ENCODE results near the gene SLC22A3.
"Not testable (repeated sequence)": the region's sequence is repeated elsewhere in the genome, so short reads cannot be mapped to it uniquely, and the experiment has no call there.

The SLC22A3 gene

DNA sequence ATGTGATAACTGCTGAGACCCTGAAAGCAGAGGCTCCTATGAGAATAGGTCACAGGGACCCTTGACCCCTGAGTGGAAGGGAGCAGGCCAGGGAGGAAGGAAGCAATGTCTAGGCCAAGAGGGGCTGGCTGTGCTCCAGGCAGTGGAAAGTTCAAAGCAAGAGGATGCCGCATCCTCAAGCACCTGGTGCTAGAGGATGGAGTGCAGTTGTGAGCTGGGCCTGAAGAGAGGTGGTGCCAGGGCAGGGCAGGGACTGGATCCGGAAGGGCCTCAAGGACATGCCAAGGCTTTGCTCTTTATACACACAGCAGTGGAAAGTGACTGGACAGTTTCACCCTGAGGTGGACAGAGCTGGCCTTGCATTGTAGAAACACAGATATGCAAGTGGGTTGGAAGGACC is 97.0 kb downstream of the SLC22A3 start:
- DNase-seq (ENCODE audit: low read depth in 2 of 2), result no peak

- no peak for DNase-seq (ENCODE audit: low read depth in 2 of 2)
Observed at GRCh38 chr6:160447350-160447749, 99.2 kb downstream of the SLC22A3 start.

DNA sequence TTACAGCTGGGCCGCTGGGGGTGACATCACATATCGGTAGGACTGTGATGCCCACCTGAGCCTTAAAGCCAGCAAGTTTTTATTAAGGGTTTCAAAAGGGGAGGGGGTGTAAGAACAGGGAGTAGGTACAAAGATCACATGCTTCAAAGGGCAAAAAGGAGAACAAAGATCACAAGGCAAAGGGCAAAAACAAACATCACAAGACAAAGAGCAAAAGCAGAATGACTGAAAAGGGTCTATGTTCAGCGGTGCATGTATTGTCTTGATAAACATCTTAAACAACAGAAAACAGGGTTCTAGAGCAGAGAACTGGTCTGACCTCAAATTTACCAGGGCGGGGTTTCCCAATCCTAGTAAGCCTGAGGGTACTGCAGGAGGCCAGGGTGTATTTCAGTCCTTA is 101.6 kb downstream of the SLC22A3 start:
- not testable (repeated sequence) for DNase-seq (ENCODE audit: low read depth in 2 of 2)

DNA sequence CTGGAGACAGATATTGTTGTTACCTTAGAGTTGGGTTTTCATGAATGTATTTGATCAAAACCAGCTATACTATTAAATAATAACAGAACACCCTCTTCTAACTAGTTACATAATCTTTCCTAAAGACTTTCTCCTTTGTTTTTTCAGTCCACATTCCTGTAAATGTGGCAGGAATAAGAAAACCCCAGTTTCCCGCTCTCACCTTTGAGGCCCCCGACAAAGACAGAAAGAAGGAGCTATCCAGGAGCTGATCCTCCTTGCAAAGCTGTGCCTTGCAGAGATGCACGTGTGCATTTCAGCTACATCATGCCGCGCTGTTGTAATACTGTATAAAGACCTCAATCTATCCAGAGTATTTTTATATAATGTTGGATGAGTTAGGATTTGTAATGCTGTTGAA is 102.7 kb downstream of the SLC22A3 start:
- DNase-seq (ENCODE audit: low read depth in 2 of 2), result no peak

GRCh38 chr6:160454303-160454702 is 106.1 kb downstream of the SLC22A3 start:
- no peak for DNase-seq (ENCODE audit: low read depth in 2 of 2)

DNA sequence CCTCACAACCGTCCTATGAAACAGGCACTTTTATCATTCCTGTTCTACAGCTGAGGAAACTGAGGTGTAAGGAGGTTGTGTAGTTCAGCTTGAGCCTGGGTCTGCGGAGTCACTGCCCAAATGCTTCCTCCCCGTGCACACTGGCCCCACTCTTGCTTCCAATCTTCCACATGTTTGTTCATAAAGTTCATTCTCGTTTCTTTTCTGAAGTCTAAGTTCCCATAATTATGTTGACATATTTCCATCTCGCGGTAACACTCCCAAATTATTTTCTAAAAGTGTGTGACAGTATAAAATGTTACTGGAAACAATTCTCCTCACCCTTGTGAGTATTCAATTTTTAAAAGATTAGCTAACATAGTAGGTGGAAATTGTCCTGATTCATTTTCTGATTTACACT is 106.9 kb downstream of the SLC22A3 start:
- no peak for DNase-seq (ENCODE audit: low read depth in 2 of 2)

- peak; percentile 40 to 57 for DNase-seq (ENCODE audit: low read depth in 2 of 2)
Observed at GRCh38 chr6:160455541-160456213, 107.5 kb downstream of the SLC22A3 start.

DNA sequence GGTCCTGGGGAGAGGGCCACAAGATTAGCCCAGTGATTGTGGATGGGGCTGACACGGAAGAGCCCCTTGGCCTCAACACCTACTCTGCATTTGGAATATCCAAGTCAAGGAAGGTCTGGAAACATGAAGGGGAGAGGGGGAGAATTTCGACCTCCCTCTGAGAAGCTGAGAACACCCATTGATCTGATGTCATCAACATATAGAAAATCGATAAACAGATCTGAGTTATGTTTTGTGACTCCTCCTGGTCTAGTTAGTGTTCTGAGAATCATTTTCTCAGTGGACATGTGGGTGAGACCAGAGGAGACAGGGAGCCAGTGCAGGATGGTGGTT is 108.0 kb downstream of the SLC22A3 start:
- DNase-seq (ENCODE audit: low read depth in 2 of 2), result no peak

DNA sequence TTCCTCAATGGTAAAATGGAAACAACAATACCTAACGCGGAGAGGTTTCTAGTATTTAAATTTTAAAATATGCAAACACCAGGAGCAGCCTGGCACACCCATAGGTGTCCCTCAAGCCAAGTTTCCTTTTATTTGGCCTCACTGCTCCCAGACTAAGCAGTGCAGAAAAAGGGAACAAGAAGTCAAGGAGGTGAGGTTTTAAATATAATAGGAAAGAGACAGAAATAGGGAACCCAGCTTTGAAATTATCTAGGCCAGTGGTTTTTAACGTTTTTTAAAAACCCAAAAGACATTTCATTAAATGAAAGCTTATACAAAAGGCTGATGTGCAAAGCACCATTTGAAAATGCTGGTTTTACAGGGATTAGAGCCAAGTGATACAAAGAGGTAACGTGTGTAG is 109.6 kb downstream of the SLC22A3 start:
- no peak for DNase-seq (ENCODE audit: low read depth in 2 of 2)

DNA sequence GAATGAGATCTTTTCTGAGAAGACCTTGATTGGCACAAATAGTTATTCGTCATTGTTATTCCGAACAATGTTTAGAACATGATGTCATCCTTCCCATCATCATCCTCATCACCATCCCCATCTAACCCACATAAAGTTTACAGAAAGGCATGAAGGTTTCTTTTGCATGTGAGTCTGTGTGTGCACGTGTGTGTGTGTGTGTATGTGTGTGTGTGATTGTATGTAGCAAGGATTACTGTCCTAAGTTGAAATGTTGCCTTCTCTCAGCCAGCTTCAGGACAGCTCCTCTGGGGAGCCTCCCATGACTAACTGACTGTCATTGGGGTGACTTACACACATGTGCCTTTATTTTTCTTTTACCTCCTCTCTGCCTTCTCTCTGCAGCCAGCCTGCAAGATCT is 113.5 kb downstream of the SLC22A3 start:
- no peak for DNase-seq (ENCODE audit: low read depth in 2 of 2)

GRCh38 chr6:160462116-160462515 is 113.9 kb downstream of the SLC22A3 start:
- DNase-seq (ENCODE audit: low read depth in 2 of 2), result no peak

GRCh38 chr6:160462551-160463109 is 114.5 kb downstream of the SLC22A3 start:
- DNase-seq (ENCODE audit: low read depth in 2 of 2), result no peak

GRCh38 chr6:160464744-160465143 is 116.6 kb downstream of the SLC22A3 start:
- no peak for DNase-seq (ENCODE audit: low read depth in 2 of 2)

GRCh38 chr6:160467261-160467871 is 119.2 kb downstream of the SLC22A3 start:
- not testable (repeated sequence) for DNase-seq (ENCODE audit: low read depth in 2 of 2)

- DNase-seq (ENCODE audit: low read depth in 2 of 2), result no peak
Observed at GRCh38 chr6:160469153-160469552, 121.0 kb downstream of the SLC22A3 start.

GRCh38 chr6:160476056-160476455 is 127.9 kb downstream of the SLC22A3 start:
- not testable (repeated sequence) for DNase-seq (ENCODE audit: low read depth in 2 of 2)

DNA sequence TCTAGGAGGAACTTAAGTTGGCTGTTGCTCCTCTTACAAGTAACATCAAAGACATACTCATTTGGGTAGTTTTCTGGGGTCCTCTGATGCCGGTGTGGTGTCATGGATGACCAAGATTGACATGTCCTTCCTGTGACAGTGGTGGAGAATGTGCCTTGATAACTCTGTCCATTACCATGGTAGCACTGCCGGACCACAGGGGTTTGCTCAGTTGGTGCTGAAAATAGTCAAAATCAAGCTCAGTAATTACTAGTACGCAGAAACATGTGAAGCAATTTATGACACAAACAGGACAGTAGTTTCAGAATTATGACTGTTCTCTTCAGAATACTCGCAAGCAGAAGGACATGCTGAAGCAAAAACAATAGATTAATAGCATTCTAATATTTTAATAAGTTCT is 128.9 kb downstream of the SLC22A3 start:
- DNase-seq (ENCODE audit: low read depth in 2 of 2), result not testable (repeated sequence)

DNA sequence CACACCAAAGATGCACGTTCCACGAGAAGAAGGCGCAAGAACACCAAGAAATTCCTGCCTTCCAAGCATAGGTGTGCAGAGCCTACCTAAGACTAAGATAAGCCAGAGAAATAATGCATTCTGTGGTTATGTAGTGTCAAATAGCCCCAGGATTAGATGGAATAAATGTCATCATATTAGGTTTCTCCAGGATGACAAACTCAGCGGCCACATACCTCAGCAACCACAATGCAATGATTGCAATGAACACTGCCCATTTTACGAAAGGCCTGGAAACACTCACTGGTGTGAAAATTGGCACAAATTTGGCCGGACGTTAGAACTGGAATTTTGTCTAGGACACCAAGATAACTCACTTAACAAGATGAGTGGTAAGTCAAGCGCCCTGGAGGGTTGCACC is 129.7 kb downstream of the SLC22A3 start:
- no peak for DNase-seq (ENCODE audit: low read depth in 2 of 2)

DNA sequence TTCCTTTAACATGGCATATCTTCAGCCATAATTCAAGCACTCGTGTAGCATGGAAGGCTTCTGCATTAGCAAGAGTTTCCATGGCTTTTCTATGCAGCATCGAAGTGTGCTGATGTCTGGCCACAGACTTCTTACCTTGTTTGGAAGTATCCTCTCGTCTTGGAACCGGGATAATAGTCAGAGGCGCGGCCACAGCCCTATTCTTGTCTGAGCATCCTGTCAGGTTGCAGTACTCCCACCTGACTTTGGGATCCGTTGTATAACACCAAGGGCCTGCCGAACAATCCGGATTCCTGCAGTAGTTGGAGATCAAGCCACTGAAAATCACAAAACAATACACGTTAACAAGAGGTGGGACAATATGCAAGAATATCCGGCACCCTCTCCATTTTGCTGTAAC is 138.9 kb downstream of the SLC22A3 start:
- no peak for DNase-seq (ENCODE audit: low read depth in 2 of 2)

GRCh38 chr6:160489091-160489490 is 140.9 kb downstream of the SLC22A3 start:
- DNase-seq (ENCODE audit: low read depth in 2 of 2), result no peak

DNA sequence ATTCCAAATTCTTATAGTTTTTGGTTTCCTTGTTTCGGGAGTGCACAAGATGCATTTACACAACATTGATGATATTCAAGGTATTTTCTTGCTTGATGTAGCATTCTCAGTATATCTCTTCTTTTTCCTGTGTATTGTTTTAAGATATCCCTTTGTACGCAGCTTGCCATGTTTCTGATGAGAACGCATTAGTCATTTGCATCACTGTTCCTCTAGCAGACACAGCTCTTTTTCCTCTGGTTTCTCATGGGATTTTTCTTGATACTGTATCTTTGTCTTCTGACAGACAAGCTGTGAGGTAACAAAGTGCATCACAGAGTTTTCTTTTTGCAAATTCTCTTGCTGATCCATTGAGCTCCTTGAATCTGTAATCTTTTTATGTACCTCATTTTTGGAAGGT is 146.4 kb downstream of the SLC22A3 start:
- DNase-seq (ENCODE audit: low read depth in 2 of 2), result no peak

DNA sequence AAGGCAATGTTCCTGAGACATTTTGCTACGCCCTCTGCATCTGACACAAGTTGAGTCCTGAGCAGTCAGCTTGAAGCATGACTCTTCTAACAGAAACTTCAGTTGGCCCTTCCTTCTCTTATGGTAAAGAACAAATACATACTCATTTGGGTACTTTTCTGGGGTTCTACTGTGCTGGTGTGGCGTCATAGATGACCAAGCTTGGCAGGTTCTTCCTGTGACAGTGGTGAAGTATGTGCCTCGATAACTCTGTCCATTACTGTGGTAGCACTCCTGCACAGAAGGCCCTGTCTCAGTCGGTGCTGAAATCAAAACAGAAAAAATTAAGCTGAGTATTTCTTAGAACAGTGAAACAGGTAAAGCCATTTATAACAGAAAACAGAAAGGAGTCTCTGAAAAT is 152.5 kb downstream of the SLC22A3 start:
- DNase-seq (ENCODE audit: low read depth in 2 of 2), result no peak

Data from stimulated activated CD4-positive, alpha-beta T cell treated with anti-CD3 and anti-CD28 coated beads, Interleukin-4, amount 100 ng/mL, for 48 hours (primary cell).